Ramos (cell line): ENCODE results near the gene SLC35A4.

Source experiments
- in situ Hi-C: fragments of 300-500 bp; cut with MboI; formaldehyde crosslinking; loops from one replicate; pipeline ENCODE4 v1.14.3; 2022; ENCODE audit warnings: low sequenced_read_pairs; ENCODE audit not compliant: unreplicated experiment

Gene SLC35A4

GRCh38 chr5:140557136-140557805, 7.4 kb upstream of the SLC35A4 start, which contains the start of gene SRA1:
SRA1 (minus strand) TSS chr5:140557473; CDS start chr5:140557452, 21 bp downstream.
- in situ Hi-C loops, result no loop called here

DNA sequence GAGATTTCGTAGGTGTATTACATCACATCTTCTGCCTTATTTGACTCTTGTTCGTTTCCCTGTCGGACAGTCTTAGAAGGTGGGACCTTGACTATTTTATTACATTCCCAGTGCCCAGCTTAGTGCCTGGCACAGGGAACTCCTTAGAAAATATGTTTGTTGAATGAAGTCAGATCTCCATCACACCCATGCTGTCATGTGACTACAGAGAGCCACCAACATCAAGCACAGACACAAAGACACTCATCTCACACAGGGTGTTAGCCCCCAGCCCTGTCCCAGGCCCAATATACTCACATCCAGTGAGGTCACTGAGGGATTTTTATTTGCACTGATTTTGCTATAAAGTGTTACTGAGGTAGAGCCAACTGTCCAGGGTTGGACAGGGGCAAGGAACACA, 6.7 kb upstream of the SLC35A4 start:
- in situ Hi-C loops, result no loop called here

GRCh38 chr5:140558542-140558941, 6.1 kb upstream of the SLC35A4 start:
- in situ Hi-C loops, result no loop called here

- in situ Hi-C loops, result no loop called here
These were observed 4.4 kb upstream of the SLC35A4 start for GRCh38 chr5:140560227-140560626.

DNA sequence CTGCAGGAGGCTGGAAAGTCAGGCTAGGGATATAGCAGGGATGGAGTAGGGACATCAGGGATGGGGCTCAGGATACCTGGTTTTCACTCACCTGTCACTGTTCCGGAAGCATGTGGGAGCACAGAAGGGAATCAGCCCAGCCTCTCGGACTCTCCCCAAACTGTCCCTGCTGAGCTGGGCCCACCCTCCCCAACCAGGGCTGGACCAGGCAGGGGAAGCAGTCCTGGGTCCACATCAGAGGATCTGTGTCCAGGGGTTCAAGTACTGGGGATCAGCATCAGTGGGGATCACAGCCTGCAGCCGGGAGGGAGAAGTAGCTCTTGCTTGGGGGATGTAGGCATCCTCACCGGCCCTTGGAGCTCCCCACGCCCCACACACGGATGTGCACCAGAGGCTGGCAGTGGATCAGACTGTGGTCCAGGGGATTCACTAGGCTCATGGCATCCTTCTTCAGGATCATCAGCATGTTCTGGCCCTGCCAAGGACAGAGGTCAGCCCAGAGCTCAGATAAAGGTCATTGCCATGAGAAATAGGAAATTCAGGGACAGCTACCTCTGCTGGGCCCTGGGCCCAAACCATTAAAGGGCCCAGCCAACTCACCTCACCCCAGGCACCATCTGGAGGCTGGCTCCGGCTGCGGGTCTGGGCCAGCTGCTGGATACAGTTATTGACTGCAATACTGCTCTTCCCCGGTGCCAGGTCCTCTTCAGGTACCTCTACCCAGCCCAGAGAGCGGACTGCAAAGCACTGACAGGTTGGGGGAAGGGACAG, 2.7 kb upstream of the SLC35A4 start:
- in situ Hi-C loops, result no loop called here

GRCh38 chr5:140563596-140563995, 1.0 kb upstream of the SLC35A4 start:
- in situ Hi-C loops, result no loop called here

DNA sequence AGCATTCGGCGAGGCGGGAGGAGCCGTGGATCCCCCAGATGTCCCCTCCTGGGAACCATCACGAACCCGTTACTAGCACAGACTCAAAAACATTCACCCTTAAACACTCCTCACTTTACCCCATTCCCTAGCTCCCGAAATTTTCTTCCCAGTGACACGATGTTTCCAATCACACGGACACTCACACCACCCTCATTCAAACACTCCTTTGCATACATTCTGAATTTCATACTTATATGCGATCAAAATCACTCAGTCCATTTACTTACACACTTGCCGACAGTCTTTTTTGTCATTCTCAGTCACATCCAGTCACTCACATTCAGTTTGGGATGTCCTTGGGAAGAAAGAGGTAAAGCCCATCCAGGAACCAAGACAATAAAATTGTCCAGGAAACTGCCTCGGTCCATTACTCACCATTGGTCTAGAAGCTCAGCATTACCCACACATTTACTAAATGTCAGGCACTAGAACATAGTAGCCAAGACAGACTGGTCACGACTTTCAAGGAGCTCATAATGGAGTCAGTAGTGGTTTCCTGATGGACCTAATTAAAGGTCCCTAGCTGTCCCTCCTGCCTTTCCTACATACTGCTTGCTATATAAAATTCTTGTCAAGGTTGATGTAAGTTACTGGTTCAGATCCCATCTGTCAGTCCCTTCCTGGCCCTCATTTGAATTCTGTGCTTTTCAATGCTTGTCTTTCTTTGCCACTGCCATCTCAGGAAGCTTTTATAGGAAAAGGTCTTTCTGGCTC, 574 bp downstream of the SLC35A4 start:
- in situ Hi-C loops, result no loop called here

GRCh38 chr5:140565780-140566095, 1.1 kb downstream of the SLC35A4 start:
- in situ Hi-C loops, result no loop called here

- in situ Hi-C loops, result no loop called here
These were observed 2.0 kb downstream of the SLC35A4 start for GRCh38 chr5:140566665-140567064.

- in situ Hi-C loops, result no loop called here
These were observed 2.6 kb downstream of the SLC35A4 start for GRCh38 chr5:140567136-140567818.

DNA sequence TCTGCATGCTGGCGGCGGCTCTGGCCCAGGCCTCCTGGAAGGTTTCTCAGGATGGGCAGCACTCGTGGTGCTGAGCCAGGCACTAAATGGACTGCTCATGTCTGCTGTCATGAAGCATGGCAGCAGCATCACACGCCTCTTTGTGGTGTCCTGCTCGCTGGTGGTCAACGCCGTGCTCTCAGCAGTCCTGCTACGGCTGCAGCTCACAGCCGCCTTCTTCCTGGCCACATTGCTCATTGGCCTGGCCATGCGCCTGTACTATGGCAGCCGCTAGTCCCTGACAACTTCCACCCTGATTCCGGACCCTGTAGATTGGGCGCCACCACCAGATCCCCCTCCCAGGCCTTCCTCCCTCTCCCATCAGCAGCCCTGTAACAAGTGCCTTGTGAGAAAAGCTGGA, 3.2 kb downstream of the SLC35A4 start:
- in situ Hi-C loops, result no loop called here

GRCh38 chr5:140568443-140569063, 3.9 kb downstream of the SLC35A4 start:
- in situ Hi-C loops, result no loop called here

DNA sequence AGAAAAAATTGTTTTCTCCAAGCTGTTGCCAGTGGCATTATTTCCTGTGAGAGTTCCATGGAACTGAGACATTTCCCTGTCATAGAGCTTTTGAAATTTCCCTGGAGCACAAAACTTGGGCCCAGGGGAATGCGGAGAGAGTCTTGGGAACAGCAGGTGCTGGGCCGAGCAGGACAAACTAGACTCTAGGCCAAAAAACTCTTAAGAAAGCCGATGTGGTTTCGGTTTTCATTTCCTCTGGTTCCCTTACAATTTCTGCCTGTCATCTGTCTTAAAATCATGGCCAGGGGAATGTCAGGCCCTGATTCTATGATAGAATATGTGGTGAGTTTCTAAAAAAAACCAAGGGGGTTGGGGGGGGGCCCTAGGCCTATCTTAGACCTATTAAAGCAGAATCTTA, 4.6 kb downstream of the SLC35A4 start:
- in situ Hi-C loops, result no loop called here

DNA sequence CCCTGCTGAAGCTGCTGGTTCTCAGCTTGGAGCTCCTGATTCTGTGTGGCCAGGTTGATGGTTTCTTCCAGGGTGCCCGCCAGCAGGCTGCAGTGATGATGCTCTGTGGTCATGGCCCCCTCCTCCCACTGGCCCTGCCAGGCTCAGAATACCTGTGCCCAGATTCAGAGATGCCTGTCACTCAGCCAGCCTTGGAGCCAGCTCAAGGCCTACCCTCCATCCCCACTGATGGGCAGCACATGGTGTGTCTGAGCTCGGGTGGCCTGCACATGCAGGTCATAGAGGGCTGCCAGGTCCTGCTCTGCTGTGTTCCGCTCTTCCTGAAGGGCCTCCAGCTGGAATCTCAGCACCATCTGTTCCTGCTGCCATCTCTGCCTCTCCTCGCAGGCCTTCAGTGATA, 5.4 kb downstream of the SLC35A4 start:
- in situ Hi-C loops, result no loop called here

- in situ Hi-C loops, result no loop called here
These were observed 5.9 kb downstream of the SLC35A4 start for GRCh38 chr5:140570488-140570887.

- in situ Hi-C loops, result no loop called here
These were observed 6.5 kb downstream of the SLC35A4 start for GRCh38 chr5:140571105-140571504.

- in situ Hi-C loops, result no loop called here
These were observed 9.1 kb downstream of the SLC35A4 start for GRCh38 chr5:140573683-140574082.

- in situ Hi-C loops, result no loop called here
These were observed 9.5 kb downstream of the SLC35A4 start for GRCh38 chr5:140574165-140574564.

DNA sequence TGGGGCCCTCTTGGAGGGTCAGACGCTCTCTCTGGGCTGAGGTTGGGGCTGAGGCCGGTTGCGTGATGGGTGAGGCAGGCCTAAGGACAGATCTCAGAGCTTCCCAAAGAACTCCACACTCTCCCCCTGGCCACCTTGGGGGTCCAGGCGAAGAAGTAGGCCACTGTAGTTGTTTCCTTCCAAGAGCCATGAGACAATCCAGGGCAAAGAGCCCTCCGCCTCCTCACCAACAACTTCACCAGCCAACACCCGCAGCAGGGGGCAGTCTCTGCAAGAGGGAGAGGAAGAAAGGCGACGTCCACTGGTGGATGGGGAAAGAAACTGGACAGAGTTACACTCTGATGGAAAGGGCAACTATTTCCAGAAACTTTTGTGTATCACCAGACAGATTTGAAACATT, 10.7 kb downstream of the SLC35A4 start:
- in situ Hi-C loops, result no loop called here

GRCh38 chr5:140576776-140577201, 12.2 kb downstream of the SLC35A4 start:
- in situ Hi-C loops, result no loop called here
